ENCODE measurements around the gene HS6ST1. TPM values are rescaled to one million over a fixed set of nuclear protein-coding genes. Genes with fewer than 3 reads are reported as not detected.

Gene HS6ST1
- total RNA-seq, 1 experiment from 2014 or later = 22.0 TPM

DNA sequence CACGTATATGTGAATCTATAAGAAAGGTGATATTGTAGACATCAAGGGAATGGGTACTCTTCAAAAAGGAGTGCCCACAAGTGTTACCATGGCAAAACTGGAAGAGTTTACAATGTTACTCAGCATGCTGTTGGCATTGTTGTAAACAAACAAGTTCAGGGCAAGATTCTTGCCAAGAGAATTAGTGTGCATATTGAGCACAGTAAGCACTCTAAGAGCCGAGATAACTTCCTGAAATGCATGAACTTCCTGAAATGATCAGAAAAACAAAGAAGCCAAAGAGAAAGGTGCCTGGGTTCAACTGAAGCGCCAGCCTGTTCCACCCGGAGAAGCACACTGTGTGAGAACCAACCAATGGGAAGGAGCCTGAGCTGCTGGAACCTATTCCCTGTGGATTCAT, 101.0 kb downstream of the HS6ST1 start:
- ChIA-PET POLR2A (no interaction called here), CTCF (no interaction called here)
- in situ Hi-C loops (cut with HindIII; ENCODE audit: low pct_unique_long_range_greater_than_20kb, low sequenced_read_pairs) = no loop called here
- DNase-seq (ENCODE audit: low read depth, low spot score) = no peak
- Histone ChIP-seq H3K4me1 (ENCODE audit: control insufficient read depth, insufficient read depth, low read length) (no peaks in the 10 kb centered on the region), H3K27ac (ENCODE audit: low read length) (no peak overlapping the region), H3K36me3 (ENCODE audit: control insufficient read depth, insufficient read depth, low read length) (no peaks in the 10 kb centered on the region), H3K27me3 (ENCODE audit: control insufficient read depth, insufficient read depth, low read length) (no peaks in the 10 kb centered on the region), H3K9me3 (ENCODE audit: control insufficient read depth, insufficient read depth, low read depth, low read length) (no peaks in the 10 kb centered on the region), H3K4me3 (ENCODE audit: low read depth in 2 of 2, low read length in 2 of 2) (no peak overlapping the region)
- no TSS peak for BruUV-seq (replicated peaks)
- intact Hi-C loops (cut with micrococcal nuclease; ENCODE audit: unreplicated experiment) = no loop called here
- no peak for ATAC-seq
- TF ChIP-seq TCF7L2 (IDR thresholded peaks at IDR 0.05; ENCODE audit: low read depth, low read length) (no peak), POLR2AphosphoS5 (IDR thresholded peaks at IDR 0.05; ENCODE audit: low read depth, low read length) (no peak), SIN3A (IDR thresholded peaks at IDR 0.05; ENCODE audit: borderline replicate concordance, insufficient read depth, low read depth, low read length) (no peak), REST (IDR thresholded peaks at IDR 0.05; ENCODE audit: insufficient read depth in 1 of 2, low read depth in 2 of 2, low read length in 1 of 2) (no peak)
- TF ChIP-seq, protein P1, sequence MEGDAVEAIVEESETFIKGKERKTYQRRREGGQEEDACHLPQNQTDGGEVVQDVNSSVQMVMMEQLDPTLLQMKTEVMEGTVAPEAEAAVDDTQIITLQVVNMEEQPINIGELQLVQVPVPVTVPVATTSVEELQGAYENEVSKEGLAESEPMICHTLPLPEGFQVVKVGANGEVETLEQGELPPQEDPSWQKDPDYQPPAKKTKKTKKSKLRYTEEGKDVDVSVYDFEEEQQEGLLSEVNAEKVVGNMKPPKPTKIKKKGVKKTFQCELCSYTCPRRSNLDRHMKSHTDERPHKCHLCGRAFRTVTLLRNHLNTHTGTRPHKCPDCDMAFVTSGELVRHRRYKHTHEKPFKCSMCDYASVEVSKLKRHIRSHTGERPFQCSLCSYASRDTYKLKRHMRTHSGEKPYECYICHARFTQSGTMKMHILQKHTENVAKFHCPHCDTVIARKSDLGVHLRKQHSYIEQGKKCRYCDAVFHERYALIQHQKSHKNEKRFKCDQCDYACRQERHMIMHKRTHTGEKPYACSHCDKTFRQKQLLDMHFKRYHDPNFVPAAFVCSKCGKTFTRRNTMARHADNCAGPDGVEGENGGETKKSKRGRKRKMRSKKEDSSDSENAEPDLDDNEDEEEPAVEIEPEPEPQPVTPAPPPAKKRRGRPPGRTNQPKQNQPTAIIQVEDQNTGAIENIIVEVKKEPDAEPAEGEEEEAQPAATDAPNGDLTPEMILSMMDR (IDR thresholded peaks at IDR 0.05) = no peak

- no TSS peak for BruUV-seq (replicated peaks)
- Histone ChIP-seq H3K36me3 (ENCODE audit: control insufficient read depth, insufficient read depth, low read length) (no peaks in the 10 kb centered on the region), H3K4me1 (ENCODE audit: control insufficient read depth, insufficient read depth, low read length) (no peaks in the 10 kb centered on the region), H3K27ac (ENCODE audit: low read length) (no peak overlapping the region), H3K4me3 (ENCODE audit: low read depth in 2 of 2, low read length in 2 of 2) (no peak overlapping the region), H3K27me3 (ENCODE audit: control insufficient read depth, insufficient read depth, low read length) (no peaks in the 10 kb centered on the region), H3K9me3 (ENCODE audit: control insufficient read depth, insufficient read depth, low read depth, low read length) (no peaks in the 10 kb centered on the region)
- in situ Hi-C loops (cut with HindIII; ENCODE audit: low pct_unique_long_range_greater_than_20kb, low sequenced_read_pairs) = no loop called here
- intact Hi-C loops (cut with micrococcal nuclease; ENCODE audit: unreplicated experiment) = no loop called here
- POLR2A ChIA-PET = interaction anchor here (0.7 kb wide), 1 partner anchor 359 kb away, joined by 3 read pairs; no protein-coding TSS in a partner anchor
- ATAC-seq (no peak), DNase-seq (ENCODE audit: low read depth, low spot score) (no peak)
- TF ChIP-seq TCF7L2 (IDR thresholded peaks at IDR 0.05; ENCODE audit: low read depth, low read length) (no peak), SIN3A (IDR thresholded peaks at IDR 0.05; ENCODE audit: borderline replicate concordance, insufficient read depth, low read depth, low read length) (no peak), POLR2AphosphoS5 (IDR thresholded peaks at IDR 0.05; ENCODE audit: low read depth, low read length) (no peak), REST (IDR thresholded peaks at IDR 0.05; ENCODE audit: insufficient read depth in 1 of 2, low read depth in 2 of 2, low read length in 1 of 2) (no peak)
- TF ChIP-seq, protein P1 (IDR thresholded peaks at IDR 0.05) = no peak
- CTCF ChIA-PET = interaction anchor here (0.5 kb wide), 1 partner anchor 111 kb away, joined by 6 read pairs; no protein-coding TSS in a partner anchor
These were observed 102.6 kb downstream of the HS6ST1 start for GRCh38 chr2:128215897-128216642.

All from Panc1 (cell line).